Activated naive CD4-positive, alpha-beta T cell treated with anti-CD3 and anti-CD28 coated beads for 36 hours (primary cell): ENCODE data around the gene ZHX3. TPM values are rescaled to one million over a fixed set of nuclear protein-coding genes. Genes with fewer than 3 reads are reported as not detected.

Experiments
- CTCF ChIA-PET: fragments of 350-600 bp; sonication (Branson Sonifier 250); formaldehyde crosslinking; loops from one replicate; lab custom pipeline; 2021; ENCODE audit warnings: antibody characterized with exemption; lab: Charles Lee
- DNase-seq: peaks from one replicate; pipeline ENCODE4 v3.0.0-alpha.2; 2020
- H3K27ac Mint-ChIP-seq: one replicate; pipeline ENCODE4 v1.8.0; 2021; ENCODE audit warnings: mild to moderate bottlenecking, mixed read lengths
- H3K27me3 Mint-ChIP-seq: one replicate; pipeline ENCODE4 v1.8.0; 2021; ENCODE audit warnings: low read depth, mixed read lengths
- H3K36me3 Mint-ChIP-seq: one replicate; pipeline ENCODE4 v1.8.0; 2021; ENCODE audit warnings: low read depth, mixed read lengths
- H3K4me1 Mint-ChIP-seq: one replicate; pipeline ENCODE4 v1.8.0; 2021; ENCODE audit warnings: low read depth, mixed read lengths
- H3K4me3 Mint-ChIP-seq: one replicate; pipeline ENCODE4 v1.8.0; 2021; ENCODE audit warnings: mild to moderate bottlenecking, moderate library complexity, mixed read lengths
- H3K9me3 Mint-ChIP-seq: one replicate; pipeline ENCODE4 v1.8.0; 2021; ENCODE audit warnings: mixed read lengths
- intact Hi-C: fragments of 100-400 bp; cut with micrococcal nuclease; formaldehyde crosslinking; loops from one replicate; pipeline ENCODE4 v1.15.1; 2023
- total RNA-seq, 2 experiments: library from RNA; stranded (reverse); gene quantifications; one replicate each; pipeline ENCODE4 v1.2.3, GENCODE V29; 2021

ZHX3 gene
- total RNA-seq, 2 experiments from 2014 or later = 9.4 to 9.9 TPM

- Mint-ChIP-seq H3K27ac (no peak overlapping the region), H3K4me1 (no peaks in the 10 kb centered on the region), H3K4me3 (no peak overlapping the region), H3K36me3 (no peaks in the 10 kb centered on the region), H3K27me3 (no peaks in the 10 kb centered on the region), H3K9me3 (no peaks in the 10 kb centered on the region)
- intact Hi-C loops = no loop called here
- CTCF ChIA-PET = no interaction called here
- DNase-seq = no peak
These were observed 95.2 kb downstream of the ZHX3 start for GRCh38 chr20:41222296-41222695.

GRCh38 chr20:41221614-41222218 is 95.8 kb downstream of the ZHX3 start:
- no peak overlapping the region for H3K27ac Mint-ChIP-seq
- no peaks in the 10 kb centered on the region for H3K27me3 Mint-ChIP-seq
- no peaks in the 10 kb centered on the region for H3K9me3 Mint-ChIP-seq
- no peak for DNase-seq
- CTCF ChIA-PET = no interaction called here
- no peaks in the 10 kb centered on the region for H3K4me1 Mint-ChIP-seq
- no peaks in the 10 kb centered on the region for H3K36me3 Mint-ChIP-seq
- no peak overlapping the region for H3K4me3 Mint-ChIP-seq
- intact Hi-C loops = no loop called here

- no peaks in the 10 kb centered on the region for H3K27me3 Mint-ChIP-seq
- H3K4me3 Mint-ChIP-seq = no peak overlapping the region
- no peak for DNase-seq
- intact Hi-C loops = no loop called here
- no peaks in the 10 kb centered on the region for H3K4me1 Mint-ChIP-seq
- no peak overlapping the region for H3K27ac Mint-ChIP-seq
- no peaks in the 10 kb centered on the region for H3K9me3 Mint-ChIP-seq
- CTCF ChIA-PET = interaction anchor here (0.6 to 1.9 kb wide), 6 partner anchors 36 to 251 kb away, joined by 3 to 6 read pairs (median 3); partner anchors contain the start of gene LPIN3
- H3K36me3 Mint-ChIP-seq = no peaks in the 10 kb centered on the region
These were observed 97.7 kb downstream of the ZHX3 start for GRCh38 chr20:41219824-41220223.

DNA sequence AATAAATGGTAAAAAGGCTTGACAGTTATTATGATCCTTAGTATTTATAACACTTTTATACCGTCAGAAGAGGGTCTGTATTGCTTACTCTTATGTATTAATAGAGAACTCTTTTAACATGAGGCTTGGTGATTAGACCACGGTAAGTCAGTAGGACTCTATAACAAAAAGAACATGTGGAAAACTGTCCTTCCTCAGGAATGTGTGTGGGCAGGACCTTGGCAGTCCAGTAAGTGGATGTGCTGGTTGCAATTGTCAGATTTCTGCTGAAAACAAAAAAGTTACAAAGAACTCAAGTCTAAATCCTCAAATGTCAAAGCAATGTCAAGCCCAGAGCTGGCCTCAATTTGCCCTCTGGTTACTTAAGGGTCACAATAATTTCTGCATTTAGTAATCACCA is 99.1 kb downstream of the ZHX3 start:
- no peaks in the 10 kb centered on the region for H3K27me3 Mint-ChIP-seq
- no peak overlapping the region for H3K27ac Mint-ChIP-seq
- no peaks in the 10 kb centered on the region for H3K9me3 Mint-ChIP-seq
- DNase-seq = no peak
- H3K4me1 Mint-ChIP-seq = no peaks in the 10 kb centered on the region
- H3K36me3 Mint-ChIP-seq = no peaks in the 10 kb centered on the region
- CTCF ChIA-PET = interaction anchor here (1.8 kb wide), 1 partner anchor 121 kb away, joined by 4 read pairs; no protein-coding TSS in a partner anchor
- intact Hi-C loops = no loop called here
- H3K4me3 Mint-ChIP-seq = no peak overlapping the region

DNA sequence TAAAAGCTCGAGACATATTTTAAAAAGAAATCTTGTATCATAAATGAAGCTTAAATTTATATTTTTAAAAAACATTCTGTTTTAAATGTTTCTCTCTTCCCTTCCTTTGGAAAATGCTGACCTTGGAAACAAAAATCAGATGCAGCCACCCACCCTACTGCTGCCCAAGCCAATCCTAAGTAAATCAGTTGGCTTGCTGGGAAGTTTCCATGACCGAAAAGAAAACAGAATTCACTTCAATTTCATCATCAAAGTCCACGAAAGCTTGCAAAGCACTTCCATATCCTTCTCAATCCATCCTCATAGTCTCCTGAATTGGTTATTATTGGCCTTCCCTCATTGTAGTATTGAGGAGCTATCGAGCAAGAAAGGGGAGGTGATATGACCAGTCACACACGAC is 100.1 kb downstream of the ZHX3 start:
- CTCF ChIA-PET = no interaction called here
- DNase-seq = no peak
- intact Hi-C loops = no loop called here
- H3K27me3 Mint-ChIP-seq = no peaks in the 10 kb centered on the region
- no peak overlapping the region for H3K4me3 Mint-ChIP-seq
- no peak overlapping the region for H3K27ac Mint-ChIP-seq
- no peaks in the 10 kb centered on the region for H3K9me3 Mint-ChIP-seq
- H3K36me3 Mint-ChIP-seq = no peaks in the 10 kb centered on the region
- H3K4me1 Mint-ChIP-seq = peaks cover 4% of the 10 kb centered on the region

- no peak for DNase-seq
- Mint-ChIP-seq H3K27ac (no peak overlapping the region), H3K36me3 (no peaks in the 10 kb centered on the region), H3K9me3 (no peaks in the 10 kb centered on the region), H3K27me3 (no peaks in the 10 kb centered on the region), H3K4me3 (no peak overlapping the region), H3K4me1 (peaks cover 7% of the 10 kb centered on the region)
- CTCF ChIA-PET = interaction anchor here (2.3 kb wide), 1 partner anchor 18 kb away, joined by 5 read pairs; no protein-coding TSS in a partner anchor
- intact Hi-C loops = no loop called here
These were observed 102.9 kb downstream of the ZHX3 start for GRCh38 chr20:41214666-41215065.

GRCh38 chr20:41214202-41214601 is 103.3 kb downstream of the ZHX3 start:
- Mint-ChIP-seq H3K27ac (no peak overlapping the region), H3K27me3 (no peaks in the 10 kb centered on the region), H3K36me3 (no peaks in the 10 kb centered on the region), H3K4me3 (no peak overlapping the region), H3K4me1 (peaks cover 7% of the 10 kb centered on the region), H3K9me3 (peaks cover 1% of the 10 kb centered on the region)
- CTCF ChIA-PET = interaction anchor here (2.3 kb wide), 1 partner anchor 19 kb away, joined by 5 read pairs; no protein-coding TSS in a partner anchor
- intact Hi-C loops = no loop called here
- DNase-seq = no peak

- Mint-ChIP-seq H3K4me3 (no peak overlapping the region), H3K4me1 (peaks cover 7% of the 10 kb centered on the region), H3K27me3 (no peaks in the 10 kb centered on the region), H3K27ac (no peak overlapping the region), H3K36me3 (no peaks in the 10 kb centered on the region), H3K9me3 (peaks cover 2% of the 10 kb centered on the region)
- DNase-seq = no peak
- intact Hi-C loops = no loop called here
- CTCF ChIA-PET = interaction anchor here (2.3 kb wide), 1 partner anchor 20 kb away, joined by 5 read pairs; no protein-coding TSS in a partner anchor
These were observed 104.2 kb downstream of the ZHX3 start for GRCh38 chr20:41213150-41213820.

- no peak overlapping the region for H3K27ac Mint-ChIP-seq
- H3K36me3 Mint-ChIP-seq = peaks cover 16% of the 10 kb centered on the region
- no peaks in the 10 kb centered on the region for H3K4me1 Mint-ChIP-seq
- intact Hi-C loops = no loop called here
- no peaks in the 10 kb centered on the region for H3K27me3 Mint-ChIP-seq
- H3K4me3 Mint-ChIP-seq = no peak overlapping the region
- DNase-seq = no peak
- CTCF ChIA-PET = interaction anchor here (1.0 kb wide), 1 partner anchor 71 kb away, joined by 3 read pairs; no protein-coding TSS in a partner anchor
- H3K9me3 Mint-ChIP-seq = peaks cover 2% of the 10 kb centered on the region
These were observed 112.2 kb downstream of the ZHX3 start for GRCh38 chr20:41205313-41205712.

DNA sequence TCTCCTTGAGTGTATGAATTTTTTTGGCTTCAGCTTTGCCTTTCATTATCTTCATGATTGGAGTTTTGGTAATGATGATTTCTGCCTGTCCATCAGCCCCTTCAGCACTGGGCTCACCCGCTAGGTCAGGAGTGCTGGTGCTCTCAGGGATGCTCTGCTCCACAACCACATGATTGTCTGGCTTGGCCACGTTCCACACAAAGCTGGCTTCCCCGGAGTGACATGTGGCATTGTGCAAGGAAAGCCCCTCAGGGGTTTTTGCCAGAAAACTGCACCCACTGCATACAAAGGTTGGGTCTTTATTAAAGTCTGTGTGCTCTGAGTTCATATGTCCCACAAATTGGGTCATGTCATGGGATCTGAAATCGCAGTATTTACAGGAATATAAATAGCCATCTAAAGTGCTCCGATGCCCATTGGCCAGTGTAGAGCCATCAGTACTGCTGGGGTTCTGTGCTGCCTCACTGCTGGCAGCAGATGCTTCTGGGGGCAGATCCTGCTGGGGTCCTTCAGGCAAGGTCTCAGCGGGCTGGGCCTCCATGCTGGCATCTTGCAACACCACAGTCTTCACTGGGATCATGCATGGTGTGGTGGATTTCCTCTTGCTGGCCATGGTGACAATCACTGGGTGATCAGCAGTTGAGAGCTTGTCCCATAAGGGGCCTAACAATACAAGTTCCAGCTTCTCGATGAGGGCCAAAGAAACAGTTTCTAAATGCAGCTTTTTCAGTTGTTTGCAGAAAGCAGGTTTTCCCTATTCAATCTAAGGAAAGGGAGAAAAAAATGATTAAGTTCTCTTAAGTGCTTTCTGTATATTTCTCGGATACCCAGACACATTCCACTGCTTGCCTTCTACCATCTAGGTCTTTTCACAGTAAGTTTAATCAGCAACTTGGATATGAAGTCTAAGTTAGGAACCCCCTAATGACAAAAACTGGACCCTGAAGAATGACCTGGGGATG is 112.9 kb downstream of the ZHX3 start:
- DNase-seq = no peak
- Mint-ChIP-seq H3K4me1 (no peaks in the 10 kb centered on the region), H3K9me3 (peaks cover 2% of the 10 kb centered on the region), H3K27ac (no peak overlapping the region), H3K4me3 (no peak overlapping the region), H3K27me3 (no peaks in the 10 kb centered on the region), H3K36me3 (peaks cover 20% of the 10 kb centered on the region)
- CTCF ChIA-PET = interaction anchor here (1.0 kb wide), 1 partner anchor 70 kb away, joined by 3 read pairs; no protein-coding TSS in a partner anchor
- intact Hi-C loops = no loop called here

- Mint-ChIP-seq H3K9me3 (peaks cover 6% of the 10 kb centered on the region), H3K27me3 (no peaks in the 10 kb centered on the region), H3K4me3 (no peak overlapping the region), H3K36me3 (peaks cover 26% of the 10 kb centered on the region), H3K27ac (no peak overlapping the region), H3K4me1 (no peaks in the 10 kb centered on the region)
- no peak for DNase-seq
- intact Hi-C loops = no loop called here
- CTCF ChIA-PET = no interaction called here
These were observed 113.9 kb downstream of the ZHX3 start for GRCh38 chr20:41203660-41204059.

DNA sequence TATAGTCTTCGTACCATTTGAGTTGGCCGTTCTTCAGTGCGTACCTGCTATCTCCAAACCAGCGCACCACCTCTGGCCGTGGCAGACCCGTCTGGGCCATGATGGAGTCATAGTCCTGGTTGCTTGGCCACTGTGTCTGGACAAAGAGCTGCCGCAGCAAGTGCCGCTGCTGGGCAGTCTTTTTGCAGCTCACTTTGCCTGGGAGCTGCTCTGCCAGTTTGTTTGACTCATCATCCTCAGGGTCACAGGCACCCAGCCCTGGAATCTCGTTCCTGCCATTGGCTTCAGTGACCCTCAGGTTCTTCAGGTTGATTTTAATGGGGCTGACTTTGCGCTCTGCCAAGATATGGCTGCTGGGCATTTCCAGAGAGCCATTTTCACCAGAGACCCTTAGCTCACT is 115.1 kb downstream of the ZHX3 start:
- DNase-seq = no peak
- H3K4me3 Mint-ChIP-seq = no peak overlapping the region
- no peaks in the 10 kb centered on the region for H3K4me1 Mint-ChIP-seq
- intact Hi-C loops = no loop called here
- peaks cover 8% of the 10 kb centered on the region for H3K9me3 Mint-ChIP-seq
- H3K36me3 Mint-ChIP-seq = peaks cover 28% of the 10 kb centered on the region
- H3K27me3 Mint-ChIP-seq = no peaks in the 10 kb centered on the region
- CTCF ChIA-PET = interaction anchor here (2.3 kb wide), 1 partner anchor 68 kb away, joined by 7 read pairs; no protein-coding TSS in a partner anchor
- no peak overlapping the region for H3K27ac Mint-ChIP-seq
